Germinal center (tissue), 1 donor: Measurements from ENCODE around the gene CALY.
"Not testable (repeated sequence)": the region's sequence is repeated elsewhere in the genome, so short reads cannot be mapped to it uniquely, and the experiment has no call there.

Source experiments
- DNase-seq: peaks from one replicate; pipeline ENCODE4 v3.0.0; 2012; ENCODE audit warnings: mixed read lengths, low spot score

CALY gene

GRCh38 chr10:133329491-133330202 is 7.0 kb downstream of the CALY start:
- DNase-seq: peak; percentile 86

GRCh38 chr10:133328358-133329343 is 8.0 kb downstream of the CALY start:
- no peak for DNase-seq

- DNase-seq: no peak
These were observed 8.9 kb downstream of the CALY start for GRCh38 chr10:133327651-133328357.

- no peak for DNase-seq
These were observed 9.7 kb downstream of the CALY start for GRCh38 chr10:133326745-133327650.

- no peak for DNase-seq
These were observed 10.5 kb downstream of the CALY start for GRCh38 chr10:133326223-133326551.

- DNase-seq: no peak
These were observed 11.1 kb downstream of the CALY start for GRCh38 chr10:133325440-133326222.

GRCh38 chr10:133324857-133325260 is 11.8 kb downstream of the CALY start:
- DNase-seq: no peak

- DNase-seq: peak; percentile 82
These were observed 12.4 kb downstream of the CALY start for GRCh38 chr10:133324198-133324792.

- DNase-seq: not testable (repeated sequence)
These were observed 14.5 kb downstream of the CALY start for GRCh38 chr10:133322064-133322709.

GRCh38 chr10:133320852-133321422 is 15.8 kb downstream of the CALY start:
- DNase-seq: not testable (repeated sequence)

GRCh38 chr10:133318494-133319127 is 18.1 kb downstream of the CALY start:
- peak; percentile 65 for DNase-seq

- DNase-seq: no peak
These were observed 20.0 kb downstream of the CALY start for GRCh38 chr10:133316732-133317131.

- DNase-seq: no peak
These were observed 20.4 kb downstream of the CALY start for GRCh38 chr10:133316266-133316665.

GRCh38 chr10:133315847-133316246 is 20.8 kb downstream of the CALY start:
- DNase-seq: no peak

- DNase-seq: no peak
These were observed 21.8 kb downstream of the CALY start for GRCh38 chr10:133314911-133315310.

- DNase-seq: no peak
These were observed 23.5 kb downstream of the CALY start for GRCh38 chr10:133313192-133313591.

GRCh38 chr10:133312769-133313145 is 23.9 kb downstream of the CALY start:
- no peak for DNase-seq

- no peak for DNase-seq
These were observed 24.5 kb downstream of the CALY start for GRCh38 chr10:133312016-133312768.
